GM18505 (cell line): Measurements from ENCODE around the gene ANKIB1.
"Not testable (repeated sequence)": the region's sequence is repeated elsewhere in the genome, so short reads cannot be mapped to it uniquely, and the experiment has no call there.

ENCODE experiments used
- ATAC-seq: cut with Tn5 transposase; IDR thresholded peaks from one replicate; pipeline ENCODE4 v1.9.1; 2021; ENCODE audit not compliant: unreplicated experiment
- POLR2A ChIP-seq: IDR thresholded peaks from 4 replicates; pipeline ENCODE4 v1.6.1; 2011; ENCODE audit warnings: borderline replicate concordance; ENCODE audit not compliant: insufficient read depth, insufficient read length; ENCODE audit errors: extremely low read depth

The ANKIB1 gene

GRCh38 chr7:92354214-92354613 lies 108.4 kb downstream of the ANKIB1 start:
- no peak for ATAC-seq
- TF ChIP-seq POLR2A, result no peak

GRCh38 chr7:92356406-92356805 lies 110.6 kb downstream of the ANKIB1 start:
- no peak for ATAC-seq
- no peak for TF ChIP-seq POLR2A

DNA sequence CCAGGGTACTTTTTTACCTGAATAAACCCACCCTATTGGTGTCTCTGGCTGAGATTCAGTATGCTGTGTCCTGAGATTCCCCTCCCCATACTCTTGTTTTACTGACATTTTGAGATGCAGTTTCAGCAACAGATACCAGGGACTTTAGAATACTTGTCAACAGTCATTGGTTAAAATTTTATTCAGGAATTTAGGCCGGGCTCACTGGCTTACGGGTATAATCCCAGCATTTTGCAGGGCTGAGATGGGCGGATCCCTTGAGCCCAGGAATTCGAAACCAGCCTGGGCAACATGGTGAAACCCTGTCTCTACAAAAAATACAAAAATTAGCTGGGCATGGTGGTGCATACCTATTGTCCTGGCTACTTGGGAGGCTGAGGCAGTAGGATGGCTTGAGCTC lies 111.5 kb downstream of the ANKIB1 start:
- TF ChIP-seq POLR2A, result no peak

GRCh38 chr7:92359179-92359578 lies 113.4 kb downstream of the ANKIB1 start:
- not testable (repeated sequence) for ATAC-seq

More for the DNA sequence above, 111.5 kb downstream of the ANKIB1 start:
- ATAC-seq, result no peak

GRCh38 chr7:92359801-92360200 lies 114.0 kb downstream of the ANKIB1 start:
- ATAC-seq, result no peak
- no peak for TF ChIP-seq POLR2A

DNA sequence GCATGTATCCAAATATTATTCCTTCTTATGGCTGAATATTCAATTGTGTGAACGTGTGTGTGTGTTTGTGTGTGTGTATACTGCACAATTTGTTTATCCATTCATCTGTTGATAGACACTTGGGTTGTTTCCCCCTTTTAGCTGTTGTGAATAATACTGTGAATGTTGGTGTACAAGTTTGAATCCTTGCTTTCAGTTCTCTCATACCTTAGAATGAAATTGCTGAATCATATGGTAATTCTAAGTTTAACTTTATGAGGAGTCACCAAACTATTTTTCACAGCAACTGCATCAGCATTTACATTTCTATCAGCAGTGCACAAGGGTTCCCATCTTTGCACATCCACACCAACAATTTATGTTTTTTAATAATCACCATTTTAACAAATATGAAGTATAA lies 114.6 kb downstream of the ANKIB1 start:
- TF ChIP-seq POLR2A, result no peak
- no peak for ATAC-seq

DNA sequence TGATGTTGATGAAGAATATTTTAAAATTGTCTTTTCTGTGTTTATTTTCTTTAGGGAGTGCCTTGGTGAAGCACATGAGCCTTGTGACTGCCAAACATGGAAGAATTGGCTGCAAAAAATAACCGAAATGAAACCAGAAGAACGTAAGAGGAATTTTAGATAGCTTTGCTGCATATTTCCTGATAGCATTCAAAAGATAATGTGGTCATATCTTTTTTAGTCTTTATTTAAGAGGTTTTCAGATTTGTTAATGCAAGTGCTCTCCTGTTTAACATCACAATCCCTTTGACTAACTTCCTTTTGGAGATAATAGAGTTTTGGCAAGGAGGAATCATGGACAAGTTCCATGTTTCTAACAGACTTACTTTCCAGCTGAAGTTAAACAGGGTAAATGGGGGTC lies 116.4 kb downstream of the ANKIB1 start:
- TF ChIP-seq POLR2A, result no peak
- no peak for ATAC-seq

DNA sequence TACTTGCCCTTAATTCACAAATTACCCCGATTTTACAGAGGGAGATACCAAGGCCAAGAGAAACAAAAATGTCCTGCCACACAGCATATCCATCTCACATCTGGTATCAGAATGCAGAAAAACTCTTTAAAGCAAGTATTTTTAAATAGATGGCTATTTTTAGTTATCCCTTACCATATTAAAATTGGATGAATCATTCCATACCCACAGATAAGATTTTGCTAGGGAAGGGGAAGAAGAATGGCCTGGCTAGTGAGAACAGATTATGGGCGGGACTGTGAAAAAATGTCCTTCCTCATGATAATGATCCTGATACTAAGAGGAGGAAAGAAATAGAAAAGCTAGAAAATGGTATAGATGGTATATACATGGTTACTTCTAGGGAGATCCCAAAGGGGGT lies 121.0 kb downstream of the ANKIB1 start:
- ATAC-seq, result no peak
- TF ChIP-seq POLR2A, result no peak

DNA sequence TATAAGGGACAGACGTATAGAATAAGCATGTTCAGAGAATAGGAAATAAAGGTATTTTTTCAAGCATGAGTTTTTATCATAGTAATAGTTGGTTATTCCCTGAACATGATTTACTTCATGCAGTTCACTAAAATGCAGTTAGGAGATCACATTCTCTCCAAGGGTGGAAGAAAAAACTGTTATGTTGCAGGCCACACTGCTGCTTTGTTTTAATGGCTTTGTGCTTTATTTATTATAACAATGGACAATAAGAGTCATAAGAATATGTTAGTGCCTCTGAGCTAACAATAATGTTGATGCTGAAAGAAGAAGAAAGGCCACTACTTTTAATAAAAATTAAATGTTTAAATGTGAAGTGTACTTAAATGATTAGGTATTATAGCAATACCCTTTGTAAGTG lies 123.0 kb downstream of the ANKIB1 start:
- ATAC-seq, result no peak
- TF ChIP-seq POLR2A, result no peak

- no peak for ATAC-seq
- no peak for TF ChIP-seq POLR2A
Observed at GRCh38 chr7:92375013-92375412, 129.2 kb downstream of the ANKIB1 start.

DNA sequence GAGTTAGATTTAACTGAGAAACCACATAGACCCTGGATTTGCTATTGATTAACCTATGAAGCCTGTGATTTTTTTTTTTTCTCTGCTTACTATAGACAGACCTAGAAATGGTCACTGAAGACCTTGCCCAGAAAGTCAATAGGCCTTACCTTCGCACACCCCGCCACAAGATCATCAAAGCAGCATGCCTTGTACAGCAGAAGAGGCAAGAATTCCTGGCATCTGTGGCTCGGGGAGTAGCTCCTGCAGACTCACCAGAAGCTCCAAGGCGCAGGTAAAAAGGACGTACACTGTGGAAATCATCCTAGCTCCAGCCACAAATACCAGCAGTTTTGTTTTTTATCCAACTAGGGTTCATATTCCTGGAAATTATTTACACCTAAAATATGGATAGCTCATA lies 145.3 kb downstream of the ANKIB1 start:
- TF ChIP-seq POLR2A, result no peak
- ATAC-seq, result no peak

DNA sequence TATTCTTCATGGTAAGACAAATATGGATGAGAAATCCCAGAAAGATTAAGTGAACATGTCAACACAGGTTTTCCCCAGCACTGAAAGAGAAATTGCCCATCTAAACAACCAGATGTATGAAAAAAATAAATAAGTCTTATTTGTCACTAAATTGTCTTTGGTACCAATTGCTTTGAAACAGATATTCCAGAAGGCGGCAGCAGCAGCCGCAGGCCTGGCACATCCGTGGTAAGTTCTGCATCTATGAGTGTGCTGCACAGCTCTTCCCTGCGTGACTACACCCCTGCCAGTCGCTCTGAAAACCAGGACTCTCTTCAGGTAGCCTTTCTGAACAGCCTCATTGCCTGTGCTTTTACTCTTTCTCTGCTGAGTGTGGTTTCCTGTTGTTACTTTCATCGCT lies 151.8 kb downstream of the ANKIB1 start:
- ATAC-seq, result no peak
- no peak for TF ChIP-seq POLR2A

GRCh38 chr7:92400013-92400412 lies 154.2 kb downstream of the ANKIB1 start:
- TF ChIP-seq POLR2A, result no peak
- no peak for ATAC-seq

DNA sequence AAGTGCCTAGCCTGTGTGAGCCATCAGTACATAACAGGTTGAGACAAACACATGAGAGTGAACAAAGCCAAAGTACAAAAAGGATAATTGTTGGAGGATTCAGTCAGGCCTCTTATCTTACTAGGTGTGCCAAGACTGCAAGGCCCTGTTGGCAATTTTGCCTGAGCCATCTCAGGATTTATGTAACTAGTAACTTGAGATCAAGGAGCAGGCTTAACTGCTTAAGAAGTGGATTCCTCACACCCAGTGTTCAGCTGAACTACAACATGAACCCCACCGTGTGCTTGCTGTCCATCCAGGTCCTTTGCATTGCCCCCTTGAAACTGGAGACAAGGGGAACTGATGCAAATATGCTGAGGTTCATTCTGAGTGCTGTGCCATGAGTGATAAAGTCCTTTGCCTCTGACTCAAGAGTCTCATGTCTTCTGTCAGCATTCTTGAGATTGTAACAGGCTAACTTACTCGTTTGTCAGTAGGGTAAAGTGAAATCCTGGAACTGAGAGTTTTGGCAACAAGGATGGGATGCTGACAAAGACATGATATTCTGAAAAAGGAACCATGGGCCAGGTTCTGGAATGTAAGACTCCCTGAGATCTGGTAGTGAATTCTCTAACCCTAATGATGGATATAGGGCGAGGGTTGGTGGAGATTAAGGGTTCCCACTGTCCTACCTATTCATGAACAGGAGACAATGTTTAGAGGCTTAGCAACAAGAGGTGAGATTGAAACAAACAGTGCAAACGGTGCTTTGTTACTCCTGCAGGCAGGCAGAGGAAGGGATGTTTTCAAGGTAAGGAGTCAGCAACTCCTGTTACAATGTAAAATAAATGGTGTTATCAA lies 157.4 kb downstream of the ANKIB1 start:
- no peak for TF ChIP-seq POLR2A
- ATAC-seq, result no peak

DNA sequence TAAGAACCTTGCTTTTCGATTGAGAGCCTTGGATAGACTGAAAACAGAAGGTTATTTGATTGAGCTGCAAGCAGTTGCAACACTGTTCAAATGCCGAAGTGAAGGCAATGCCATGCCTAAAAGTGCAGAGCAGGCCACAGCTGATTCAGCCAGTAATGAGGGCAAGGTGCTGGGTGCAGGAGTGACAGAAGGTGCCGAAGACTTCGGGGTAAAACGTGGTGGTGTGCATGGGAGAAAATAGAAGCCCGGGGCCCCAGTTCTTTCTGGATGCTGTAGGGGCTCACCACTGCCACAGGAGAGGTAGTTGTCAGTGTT lies 157.9 kb downstream of the ANKIB1 start:
- ATAC-seq, result no peak
- TF ChIP-seq POLR2A, result no peak

GRCh38 chr7:92404170-92404614 lies 158.4 kb downstream of the ANKIB1 start:
- ATAC-seq, result no peak
- TF ChIP-seq POLR2A, result no peak

GRCh38 chr7:92409357-92409756 lies 163.6 kb downstream of the ANKIB1 start:
- TF ChIP-seq POLR2A, result no peak
- no peak for ATAC-seq

DNA sequence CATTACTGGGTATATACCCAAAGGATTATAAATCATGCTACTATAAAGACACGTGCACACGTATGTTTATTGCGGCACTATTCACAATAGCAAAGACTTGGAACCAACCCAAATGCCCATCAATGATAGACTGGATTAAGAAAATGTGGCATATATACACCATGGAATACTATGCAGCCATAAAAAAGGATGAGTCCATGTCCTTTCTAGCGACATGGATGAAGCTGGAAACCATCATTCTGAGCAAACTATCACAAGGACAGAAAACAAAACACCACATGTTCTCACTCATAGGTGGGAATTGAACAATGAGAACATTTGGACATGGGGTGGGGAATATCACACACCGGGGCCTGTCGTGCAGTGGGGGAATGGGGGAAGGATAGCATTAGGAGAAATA lies 164.4 kb downstream of the ANKIB1 start:
- not testable (repeated sequence) for ATAC-seq
